HepG2 (cell line): ENCODE results near the gene RILPL1. TPM values are rescaled to one million over a fixed set of nuclear protein-coding genes. Genes with fewer than 3 reads are reported as not detected.

Experiments
- ATF7-NPFF ChIP-seq: sonication (generic); formaldehyde crosslinking; IDR thresholded peaks from 2 replicates; pipeline ENCODE4 v1.8.1; 2023; ENCODE audit warnings: mild to moderate bottlenecking, low read depth, missing genetic modification reagents, moderate library complexity
- BHLHE40 ChIP-seq: IDR thresholded peaks from 2 replicates; pipeline ENCODE4 v1.6.1; 2011; ENCODE audit warnings: low read length, improper control_type of control experiment
- FOXA3 ChIP-seq: IDR thresholded peaks from 2 replicates; pipeline ENCODE4 v1.6.1; 2016; ENCODE audit warnings: missing genetic modification reagents, missing compliant biosample characterization
- HDAC1 ChIP-seq: sonication (generic); formaldehyde crosslinking; IDR thresholded peaks from 2 replicates; pipeline ENCODE4 v1.5.1; 2020; ENCODE audit warnings: mild to moderate bottlenecking, missing genetic modification reagents
- HMGA1 ChIP-seq: sonication (generic); formaldehyde crosslinking; conservative IDR thresholded peaks from 2 replicates; pipeline ENCODE4 v1.4.0; 2020; ENCODE audit warnings: missing genetic modification reagents
- HNF1A ChIP-seq, 2 experiments: sonication (generic) in 1 of 2; formaldehyde crosslinking in 1 of 2; IDR thresholded peaks; 2 replicates each; pipeline versions ENCODE4 v1.4.0 to v1.6.1; 2016 to 2020; ENCODE audit warnings: borderline replicate concordance in 1 of 2, low read depth in 1 of 2, mild to moderate bottlenecking in 1 of 2, missing genetic modification reagents in 1 of 2
- KAT7 ChIP-seq: IDR thresholded peaks from 2 replicates; pipeline ENCODE4 v1.6.1; 2018; ENCODE audit warnings: borderline replicate concordance, missing compliant biosample characterization
- NFKB2 ChIP-seq: sonication (generic); formaldehyde crosslinking; IDR thresholded peaks from 2 replicates; pipeline ENCODE4 v1.4.0; 2020; ENCODE audit warnings: missing genetic modification reagents, borderline replicate concordance
- PCBP1 ChIP-seq: fragments of 200-400 bp; formaldehyde crosslinking; IDR thresholded peaks from 2 replicates; pipeline ENCODE4 v1.6.1; 2017; ENCODE audit warnings: mild to moderate bottlenecking, low read depth, low read length, borderline replicate concordance
- PITX1 ChIP-seq: sonication (generic); formaldehyde crosslinking; IDR thresholded peaks from 2 replicates; pipeline ENCODE4 v1.5.1; 2020; ENCODE audit warnings: mild to moderate bottlenecking, missing genetic modification reagents
- SP4 ChIP-seq: sonication (generic); formaldehyde crosslinking; IDR thresholded peaks from 2 replicates; pipeline ENCODE4 v1.8.1; 2023; ENCODE audit warnings: mild to moderate bottlenecking, missing genetic modification reagents
- TCF7 ChIP-seq: sonication (generic); IDR thresholded peaks from 2 replicates; pipeline ENCODE4 v1.6.1; 2016; ENCODE audit warnings: antibody characterized with exemption, low read depth
- TFDP2 ChIP-seq: sonication (generic); formaldehyde crosslinking; IDR thresholded peaks from 2 replicates; pipeline ENCODE4 v1.4.0; 2020; ENCODE audit warnings: missing genetic modification reagents
- ZNF235 ChIP-seq: sonication (generic); formaldehyde crosslinking; IDR thresholded peaks from 2 replicates; pipeline ENCODE4 v1.8.1; 2023; ENCODE audit warnings: mild to moderate bottlenecking, missing genetic modification reagents, borderline replicate concordance
- ZNF558 ChIP-seq: sonication (generic); formaldehyde crosslinking; IDR thresholded peaks from 2 replicates; pipeline ENCODE4 v1.9.0; 2022; ENCODE audit warnings: mild to moderate bottlenecking, missing genetic modification reagents, borderline replicate concordance
- ZNF572 ChIP-seq: sonication (generic); formaldehyde crosslinking; IDR thresholded peaks from 2 replicates; pipeline ENCODE4 v1.5.1; 2020; ENCODE audit warnings: mild to moderate bottlenecking, missing genetic modification reagents
- ZNF7 ChIP-seq: IDR thresholded peaks from 2 replicates; pipeline ENCODE4 v1.6.1; 2016; ENCODE audit warnings: missing biosample characterization, missing genetic modification reagents
- ZNF788 ChIP-seq: sonication (generic); formaldehyde crosslinking; IDR thresholded peaks from 2 replicates; pipeline ENCODE4 v1.5.0; 2020; ENCODE audit warnings: mild to moderate bottlenecking, missing genetic modification reagents, borderline replicate concordance
- polyA plus RNA-seq, 8 experiments: library from polyadenylated mRNA; depleted of rRNA in 3 of 8; stranded (reverse) in 7 of 8; unstranded in 1 of 8; fragments of >200 nt; fragmentation: Illumina TruSeq in 4 of 8; extraction: Trizol in 4 of 8; gene quantifications; 2 replicates each; pipeline versions ENCODE4 v1.2.1 to v1.2.3, GENCODE V29; 2011 to 2016; ENCODE audit warnings: low read depth in 4 of 8, missing spikeins in 1 of 8, mixed read lengths in 1 of 8; ENCODE audit not compliant: insufficient read depth in 1 of 8
- total RNA-seq, 5 experiments: library from RNA; depleted of rRNA; stranded (reverse); fragments of >200 nt; fragmentation: Illumina TruSeq; extraction: Trizol; gene quantifications; 2 replicates each; pipeline ENCODE4 v1.2.3, GENCODE V29; 2016; ENCODE audit warnings: low read depth in 1 of 5
- TF ChIP-seq, protein P1 (sequence below): sonication (generic); formaldehyde crosslinking; IDR thresholded peaks from 2 replicates; pipeline ENCODE4 v1.5.0; 2020; ENCODE audit warnings: missing genetic modification reagents
- TF ChIP-seq, protein P2 (sequence below): sonication (generic); formaldehyde crosslinking; IDR thresholded peaks from 2 replicates; pipeline ENCODE4 v1.8.0; 2022; ENCODE audit warnings: missing genetic modification reagents, low read depth, mild to moderate bottlenecking, borderline replicate concordance
- TF ChIP-seq, protein P3 (sequence below): conservative IDR thresholded peaks from 2 replicates; pipeline ENCODE4 v1.6.1; 2018; ENCODE audit warnings: missing genetic modification reagents

The RILPL1 gene
- total and polyA plus RNA-seq, 2 of the 13 experiments (the other 11 are each of a cell fraction or from before 2014, with no cell fraction given) = 5.8 to 28.4 TPM

DNA sequence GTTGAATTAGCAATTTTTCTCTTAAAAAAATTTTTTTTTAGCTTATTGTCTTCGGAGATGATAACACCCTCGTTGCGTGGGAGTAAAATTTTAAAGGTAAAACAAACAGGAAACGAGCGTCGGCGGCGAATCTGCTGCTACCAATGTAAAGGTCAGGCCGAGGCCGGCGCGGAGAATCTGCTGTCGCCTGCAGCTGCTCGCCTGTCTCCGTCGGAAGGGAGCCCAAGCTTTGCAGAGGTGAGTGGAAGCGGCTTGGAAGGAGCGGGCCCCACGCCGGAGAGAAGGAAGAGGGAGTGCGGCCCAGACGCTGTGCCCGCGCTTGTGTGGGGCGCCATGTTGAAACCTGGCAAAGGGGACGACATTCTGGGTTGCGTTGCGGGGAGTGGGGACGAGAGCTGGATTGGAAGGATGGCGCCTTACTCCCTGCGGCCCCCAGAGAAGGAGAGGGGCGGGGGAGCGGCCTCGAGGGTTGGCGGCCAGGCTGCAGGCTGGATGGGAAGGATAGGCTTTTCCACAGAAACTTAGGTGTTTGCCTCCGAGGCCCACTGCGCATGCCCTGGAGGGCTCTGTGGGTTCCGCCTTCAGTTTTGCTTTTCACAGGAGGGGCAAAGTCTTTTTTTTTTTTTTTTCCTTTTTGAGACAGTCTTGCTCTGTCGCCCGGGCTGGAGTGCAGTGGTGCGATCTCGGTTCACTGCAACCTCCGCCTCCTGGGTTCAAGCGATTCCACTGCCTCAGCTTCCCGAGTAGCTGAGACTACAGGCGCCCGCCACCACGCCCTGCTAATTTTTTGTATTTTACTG is 75.3 kb downstream of the RILPL1 start, which contains the start of gene SNRNP35 (continued):
- TF ChIP-seq, protein P1, sequence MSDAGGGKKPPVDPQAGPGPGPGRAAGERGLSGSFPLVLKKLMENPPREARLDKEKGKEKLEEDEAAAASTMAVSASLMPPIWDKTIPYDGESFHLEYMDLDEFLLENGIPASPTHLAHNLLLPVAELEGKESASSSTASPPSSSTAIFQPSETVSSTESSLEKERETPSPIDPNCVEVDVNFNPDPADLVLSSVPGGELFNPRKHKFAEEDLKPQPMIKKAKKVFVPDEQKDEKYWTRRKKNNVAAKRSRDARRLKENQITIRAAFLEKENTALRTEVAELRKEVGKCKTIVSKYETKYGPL (CRISPR knock-in tag) = no peak
- TF ChIP-seq NFKB2 (peak; percentile 91; the same call in 1 of the 2 replicates), TCF7 (no peak), ZNF788 (CRISPR knock-in tag) (peak; percentile 91; the same call in 1 of the 2 replicates), ATF7-NPFF (CRISPR knock-in tag) (peak; percentile 66), ZNF558 (peak; percentile 22; the same call in 1 of the 2 replicates), PITX1 (CRISPR knock-in tag) (peak; percentile 71; the same call in 1 of the 2 replicates), PCBP1 (peak; percentile 65; the same call in 1 of the 2 replicates), TFDP2 (CRISPR knock-in tag) (peak; percentile 58; the same call in 1 of the 2 replicates), ZNF7 (no peak), KAT7 (CRISPR knock-in tag) (peak; percentile 70; the same call in 1 of the 2 replicates), HDAC1 (CRISPR knock-in tag) (peak; percentile 72; the same call in 1 of the 2 replicates), BHLHE40 (0 out of 2 replicates have a peak, but pooled peaks have one; percentile 22), HMGA1 (no peak), ZNF235 (CRISPR knock-in tag) (no peak), SP4 (0 out of 2 replicates have a peak, but pooled peaks have one; percentile 29), ZNF572 (CRISPR knock-in tag) (0 out of 2 replicates have a peak, but pooled peaks have one; percentile 41), FOXA3 (CRISPR knock-in tag) (peak; percentile 68), HNF1A (IDR thresholded peaks at IDR 0.05; ENCODE audit: low read depth) (no peak), HNF1A (CRISPR knock-in tag; IDR thresholded peaks at IDR 0.05; ENCODE audit: borderline replicate concordance) (no peak)
- TF ChIP-seq, protein P2, sequence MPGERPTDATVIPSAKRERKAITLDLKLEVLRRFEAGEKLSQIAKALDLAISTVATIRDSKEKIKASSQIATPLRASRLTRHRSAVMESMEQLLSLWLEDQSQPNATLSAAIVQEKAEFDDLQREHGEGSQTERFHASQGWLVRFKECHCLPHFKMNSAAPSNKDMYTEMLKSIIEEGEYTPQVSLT = no peak
- TF ChIP-seq, protein P3, sequence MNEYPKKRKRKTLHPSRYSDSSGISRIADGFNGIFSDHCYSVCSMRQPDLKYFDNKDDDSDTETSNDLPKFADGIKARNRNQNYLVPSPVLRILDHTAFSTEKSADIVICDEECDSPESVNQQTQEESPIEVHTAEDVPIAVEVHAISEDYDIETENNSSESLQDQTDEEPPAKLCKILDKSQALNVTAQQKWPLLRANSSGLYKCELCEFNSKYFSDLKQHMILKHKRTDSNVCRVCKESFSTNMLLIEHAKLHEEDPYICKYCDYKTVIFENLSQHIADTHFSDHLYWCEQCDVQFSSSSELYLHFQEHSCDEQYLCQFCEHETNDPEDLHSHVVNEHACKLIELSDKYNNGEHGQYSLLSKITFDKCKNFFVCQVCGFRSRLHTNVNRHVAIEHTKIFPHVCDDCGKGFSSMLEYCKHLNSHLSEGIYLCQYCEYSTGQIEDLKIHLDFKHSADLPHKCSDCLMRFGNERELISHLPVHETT (CRISPR knock-in tag) = no peak; the same call in 1 of the 2 replicates
